Activated CD8-positive, alpha-beta memory T cell treated with anti-CD3 and anti-CD28 coated beads for 48 hours (primary cell): ENCODE results near the gene GPX2.

Source experiments
- DNase-seq, 3 experiments: peaks; one replicate each; pipeline ENCODE4 v3.0.0-alpha.2; 2020; ENCODE audit warnings: low read depth in 2 of 3, low spot score in 2 of 3

GPX2 gene

GRCh38 chr14:64960762-64961276 is 18.3 kb upstream of the GPX2 start:
- DNase-seq = no peak

DNA sequence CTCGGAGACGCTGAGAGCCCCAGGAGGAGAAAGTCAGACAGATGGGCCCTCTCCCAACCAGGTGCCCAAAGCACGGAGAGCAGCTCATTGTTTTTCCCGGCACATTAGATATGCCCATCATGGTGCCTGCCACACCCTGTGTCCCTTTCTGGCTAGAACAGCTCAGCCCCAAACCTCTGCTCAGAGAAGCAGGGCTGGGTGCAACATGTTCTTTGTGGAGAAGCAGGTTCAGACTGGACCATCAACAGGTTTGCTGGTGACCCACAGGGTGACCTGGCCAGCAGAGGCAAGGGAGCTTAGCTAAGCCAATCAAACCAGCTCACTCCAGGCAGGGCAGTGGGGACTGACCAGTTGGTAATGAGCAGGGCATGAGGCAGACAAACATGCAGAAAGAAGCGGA is 16.2 kb upstream of the GPX2 start:
- no peak for DNase-seq

- DNase-seq = no peak
Observed at GRCh38 chr14:64958201-64958600, 15.7 kb upstream of the GPX2 start.

DNA sequence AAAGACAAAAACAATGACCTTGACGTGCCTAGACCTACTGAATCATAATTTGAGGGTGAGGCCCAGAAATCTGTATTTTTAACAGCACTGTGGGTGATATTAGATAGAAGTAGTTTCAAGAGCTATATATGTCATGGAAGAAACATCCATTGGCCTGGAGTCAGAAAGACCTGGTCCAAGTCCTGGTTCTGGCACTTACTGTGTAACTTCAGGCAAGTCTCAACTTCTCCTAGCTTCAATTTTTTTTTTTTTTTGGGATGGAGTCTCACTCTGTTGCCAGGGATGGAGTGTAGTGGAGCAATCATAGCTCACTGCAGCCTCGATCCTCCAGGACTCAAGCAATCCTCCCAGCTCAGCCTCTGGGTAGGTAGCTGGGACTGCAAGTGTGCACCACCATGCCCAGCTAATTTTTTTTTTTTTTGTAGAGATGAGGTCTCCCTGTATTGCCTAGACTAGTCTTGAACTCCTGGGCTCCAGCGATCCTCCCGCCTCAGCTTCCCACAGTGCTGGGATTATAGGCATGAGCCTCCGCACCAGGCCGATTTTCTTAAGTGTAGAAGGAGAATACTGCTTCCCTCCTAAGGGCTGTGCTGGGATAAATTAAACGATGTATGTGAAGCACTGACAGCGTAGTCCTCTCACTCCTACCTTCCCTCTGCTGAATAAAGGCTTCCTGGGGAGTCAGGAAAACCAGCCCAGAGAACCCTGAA is 14.3 kb upstream of the GPX2 start:
- no peak for DNase-seq

- no peak for DNase-seq
Observed at GRCh38 chr14:64955297-64955696, 12.8 kb upstream of the GPX2 start.

- DNase-seq = no peak
Observed at GRCh38 chr14:64954491-64955240, 12.1 kb upstream of the GPX2 start.

- no peak for DNase-seq
Observed at GRCh38 chr14:64953661-64954060, 11.1 kb upstream of the GPX2 start.

GRCh38 chr14:64953310-64953654 is 10.7 kb upstream of the GPX2 start:
- no peak for DNase-seq

- no peak for DNase-seq
Observed at GRCh38 chr14:64952598-64953309, 10.2 kb upstream of the GPX2 start.

- no peak for DNase-seq
Observed at GRCh38 chr14:64951724-64952123, 9.2 kb upstream of the GPX2 start.

DNA sequence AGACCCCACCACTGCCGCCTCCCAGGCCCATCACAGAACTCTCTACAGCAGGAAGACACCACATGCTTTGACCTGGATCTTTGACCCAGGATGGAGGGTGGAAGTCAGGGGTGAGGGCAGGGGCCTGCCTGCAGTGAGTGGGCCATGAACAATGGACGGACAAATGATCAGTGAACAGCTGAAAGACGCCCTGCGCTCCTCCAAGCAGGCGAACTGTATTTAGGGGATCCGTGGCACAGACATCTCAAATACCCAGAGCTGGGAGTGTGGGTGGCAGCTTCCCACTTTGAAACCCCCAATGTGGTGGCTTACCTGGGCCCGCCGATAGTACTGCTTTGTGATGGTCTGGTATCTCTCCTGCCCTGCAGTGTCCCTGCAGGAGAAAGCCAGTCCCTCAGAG is 8.7 kb upstream of the GPX2 start:
- no peak for DNase-seq

- no peak for DNase-seq
Observed at GRCh38 chr14:64950889-64951288, 8.3 kb upstream of the GPX2 start.

GRCh38 chr14:64948612-64949210 is 6.2 kb upstream of the GPX2 start:
- DNase-seq = no peak

- DNase-seq = no peak
Observed at GRCh38 chr14:64947710-64948611, 5.4 kb upstream of the GPX2 start.

DNA sequence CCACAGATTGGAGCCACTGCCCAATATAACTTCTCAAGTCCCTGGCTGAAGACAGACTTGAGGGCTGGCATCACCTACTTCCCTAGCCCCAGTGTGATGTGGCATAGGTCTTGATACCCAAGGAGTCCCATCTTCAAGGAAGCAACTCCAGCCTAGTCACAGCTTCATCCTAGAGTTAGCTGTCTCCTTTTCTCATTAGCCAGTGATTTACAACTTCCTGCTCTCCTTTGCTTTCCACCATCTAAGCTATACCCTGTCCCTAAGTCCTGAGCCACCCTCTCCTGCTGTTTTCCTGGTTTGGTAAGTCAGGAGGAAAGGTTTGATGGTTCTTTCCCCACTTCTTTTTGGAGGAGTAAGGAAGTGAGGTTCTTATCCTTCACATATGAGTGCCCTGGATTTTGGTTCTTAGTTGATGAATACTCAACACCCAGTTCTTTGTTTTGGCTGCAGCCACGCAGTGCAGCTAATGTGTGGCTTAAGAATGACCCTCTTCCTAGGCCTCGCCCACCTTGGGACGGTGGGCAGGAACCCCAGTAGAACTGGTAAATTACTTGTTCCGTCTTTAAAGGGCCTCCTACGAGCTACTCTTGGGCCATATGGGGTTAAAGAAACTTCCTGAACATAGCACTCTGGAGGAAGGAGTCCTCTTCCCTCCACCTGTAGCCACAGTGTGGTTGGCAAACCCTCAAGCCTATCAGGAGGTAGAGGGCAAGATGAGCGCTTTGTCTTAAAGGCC is 3.9 kb upstream of the GPX2 start:
- DNase-seq = no peak

- no peak for DNase-seq
Observed at GRCh38 chr14:64945431-64946178, 3.1 kb upstream of the GPX2 start.

GRCh38 chr14:64944861-64945260 is 2.3 kb upstream of the GPX2 start:
- DNase-seq = no peak

DNA sequence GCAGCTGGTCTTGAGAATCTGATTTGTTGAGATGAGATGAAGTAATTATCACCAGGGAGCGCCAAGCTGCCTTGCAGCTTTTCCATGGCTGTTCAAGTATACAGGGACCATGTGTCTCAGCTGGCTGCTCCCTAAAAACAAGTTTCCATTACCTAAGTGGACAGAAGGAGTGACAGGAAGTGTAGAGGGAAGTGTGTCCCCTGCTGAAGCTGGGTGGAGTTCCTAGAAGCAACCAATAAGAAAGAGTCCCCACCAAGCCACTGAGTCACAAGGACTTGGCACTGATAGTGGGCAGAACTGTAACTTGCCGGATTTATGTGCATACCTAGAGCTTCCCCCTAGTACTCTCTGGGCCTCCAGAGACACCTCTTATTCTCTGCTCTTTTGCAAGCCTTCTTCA is 1.5 kb upstream of the GPX2 start:
- DNase-seq = no peak

- DNase-seq = no peak
Observed at GRCh38 chr14:64943556-64943955, 1.0 kb upstream of the GPX2 start.
